ENCODE data around the gene EHMT2.

DNA sequence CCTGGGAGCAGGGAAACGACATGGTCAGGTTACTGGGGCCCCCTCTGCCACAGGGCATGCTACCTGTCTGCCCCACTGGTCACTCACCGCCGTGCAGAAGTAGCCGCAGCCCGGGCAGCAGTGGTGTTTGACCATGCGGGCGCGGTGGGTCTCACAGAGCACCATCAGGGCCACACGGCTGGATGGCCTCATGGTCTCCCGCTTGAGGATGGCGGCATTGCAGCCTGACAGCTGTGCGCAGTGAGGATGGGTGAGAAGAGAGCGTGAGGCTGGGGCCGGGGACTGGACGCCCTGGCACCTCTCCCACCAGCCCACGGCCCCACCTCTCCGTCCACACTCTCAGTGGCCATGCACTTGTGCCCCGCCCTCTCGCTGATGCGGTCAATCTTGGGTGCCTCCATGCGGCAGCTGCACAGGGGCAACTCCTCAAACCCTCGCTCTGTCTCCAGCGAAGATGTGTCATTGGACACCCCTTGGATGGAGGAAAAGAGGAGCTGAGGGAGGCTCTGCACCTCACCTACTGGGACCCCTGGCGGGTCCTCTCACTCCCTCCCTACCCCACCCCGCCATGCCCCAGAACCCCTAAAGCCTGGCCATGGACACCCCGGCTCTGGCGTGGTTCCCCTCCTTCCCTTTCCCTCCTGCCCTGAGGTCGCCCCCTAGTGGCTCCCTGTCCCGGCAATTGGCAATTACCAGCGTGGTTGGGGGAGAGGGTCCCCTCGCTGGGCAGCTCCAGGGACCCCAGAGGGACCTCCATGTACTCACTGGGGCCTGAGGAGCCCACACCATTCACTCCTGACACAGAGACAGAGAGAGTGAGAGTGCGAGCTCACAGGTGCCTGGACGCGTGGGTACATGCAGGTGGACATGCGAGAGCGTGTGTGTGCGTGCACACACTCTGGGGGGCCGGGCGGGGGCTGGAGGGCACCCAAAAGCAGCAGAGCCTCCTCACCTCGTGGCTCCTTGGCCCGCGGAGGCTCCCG is 8.9 kb downstream of the EHMT2 start:
- TF ChIP-seq POLR2A (IDR thresholded peaks at IDR 0.05; ENCODE audit: low read length): no peak
- TF ChIP-seq GATA1 (IDR thresholded peaks at IDR 0.05; ENCODE audit: low read depth, low read length): no peak
